Astrocyte (in vitro differentiated cells and primary cell): ENCODE measurements around the gene VAPA.

Experiments
- CTCF ChIP-seq: IDR thresholded peaks from 2 replicates; pipeline ENCODE4 v1.5.1; 2011; ENCODE audit warnings: low read depth, mild to moderate bottlenecking, inconsistent platforms, low read length, moderate library complexity; ENCODE audit not compliant: insufficient read depth
- EZH2 ChIP-seq: IDR thresholded peaks from 2 replicates; pipeline ENCODE4 v1.6.1; 2012; ENCODE audit warnings: mild to moderate bottlenecking, low read length, inconsistent platforms; ENCODE audit not compliant: insufficient read depth

GRCh38 chr18:9989481-9989880 lies 75.7 kb downstream of the VAPA start:
- TF ChIP-seq CTCF (no peak), EZH2 (no peak)
